Measurements from ENCODE around the gene RAB39A.

DNA sequence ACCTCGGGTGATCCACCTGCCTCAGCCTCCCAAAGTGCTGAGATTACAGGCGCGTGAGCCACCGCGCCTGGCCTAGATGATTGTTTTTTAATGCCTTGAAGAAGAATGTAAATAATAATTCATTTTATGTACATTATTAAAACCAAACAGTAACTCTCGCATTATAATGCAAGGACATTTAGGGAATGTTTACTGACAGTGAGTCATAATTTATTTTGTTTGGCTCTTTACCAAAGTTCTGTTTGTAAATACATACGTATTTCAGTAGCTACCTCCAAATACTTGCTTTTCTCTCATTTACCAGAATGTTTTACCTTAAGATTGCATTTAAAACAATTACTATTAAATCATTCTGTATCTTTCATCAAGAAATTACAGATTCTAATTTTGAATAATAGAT lies 3.0 kb downstream of the RAB39A start:
- no peak for TF ChIP-seq POLR2AphosphoS5 (IDR thresholded peaks at IDR 0.05)
- TF ChIP-seq, protein P1, sequence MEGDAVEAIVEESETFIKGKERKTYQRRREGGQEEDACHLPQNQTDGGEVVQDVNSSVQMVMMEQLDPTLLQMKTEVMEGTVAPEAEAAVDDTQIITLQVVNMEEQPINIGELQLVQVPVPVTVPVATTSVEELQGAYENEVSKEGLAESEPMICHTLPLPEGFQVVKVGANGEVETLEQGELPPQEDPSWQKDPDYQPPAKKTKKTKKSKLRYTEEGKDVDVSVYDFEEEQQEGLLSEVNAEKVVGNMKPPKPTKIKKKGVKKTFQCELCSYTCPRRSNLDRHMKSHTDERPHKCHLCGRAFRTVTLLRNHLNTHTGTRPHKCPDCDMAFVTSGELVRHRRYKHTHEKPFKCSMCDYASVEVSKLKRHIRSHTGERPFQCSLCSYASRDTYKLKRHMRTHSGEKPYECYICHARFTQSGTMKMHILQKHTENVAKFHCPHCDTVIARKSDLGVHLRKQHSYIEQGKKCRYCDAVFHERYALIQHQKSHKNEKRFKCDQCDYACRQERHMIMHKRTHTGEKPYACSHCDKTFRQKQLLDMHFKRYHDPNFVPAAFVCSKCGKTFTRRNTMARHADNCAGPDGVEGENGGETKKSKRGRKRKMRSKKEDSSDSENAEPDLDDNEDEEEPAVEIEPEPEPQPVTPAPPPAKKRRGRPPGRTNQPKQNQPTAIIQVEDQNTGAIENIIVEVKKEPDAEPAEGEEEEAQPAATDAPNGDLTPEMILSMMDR (IDR thresholded peaks at IDR 0.05), result no peak
- no peak for TF ChIP-seq EP300 (IDR thresholded peaks at IDR 0.05)
- no peak for TF ChIP-seq POLR2A (IDR thresholded peaks at IDR 0.05; ENCODE audit: low read depth)
